ENCODE results near the gene CYREN. TPM values are rescaled to one million over a fixed set of nuclear protein-coding genes. Genes with fewer than 3 reads are reported as not detected.

Gene CYREN
- polyA plus RNA-seq, 2 of the 4 experiments (the other 2 are of a cell fraction), result 59.3 to 70.4 TPM

DNA sequence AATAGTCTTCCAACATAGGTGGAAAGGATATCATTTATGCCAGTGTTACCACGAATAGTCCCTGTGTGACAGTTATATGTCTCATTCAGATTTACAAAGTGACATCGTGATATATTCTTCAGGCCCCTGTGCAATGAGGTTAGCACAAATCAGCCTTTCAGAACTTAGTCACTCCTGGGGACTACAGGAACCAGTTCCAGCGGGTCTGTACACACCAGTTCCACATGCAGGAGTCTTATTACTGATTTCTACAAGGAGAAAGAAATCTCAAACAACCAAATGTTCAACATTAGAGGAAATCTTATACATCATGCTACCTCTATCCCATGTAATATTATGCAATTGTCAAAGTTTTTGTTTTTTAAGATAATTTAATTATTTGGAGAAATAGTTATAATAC, 45.2 kb upstream of the CYREN start:
- TF ChIP-seq MAZ (IDR thresholded peaks at IDR 0.05; ENCODE audit: borderline replicate concordance, low read depth, low read length) (no peak), USF2 (IDR thresholded peaks at IDR 0.05) (no peak), RARB (CRISPR knock-in tag; IDR thresholded peaks at IDR 0.05) (no peak), POLR2AphosphoS2 (conservative IDR thresholded peaks at IDR 0.05; ENCODE audit: low read length) (no peak), EHF (CRISPR knock-in tag; IDR thresholded peaks at IDR 0.05) (no peak), ELK1 (IDR thresholded peaks at IDR 0.05; ENCODE audit: low read depth, low read length) (no peak)
- ATAC-seq (no peak), FAIRE-seq (no peak), DNase-seq (ENCODE audit: low read depth in 1 of 2, low spot score in 1 of 2) (no peak)
- ChIA-PET POLR2A (no interaction called here), CTCF (no interaction called here)
- no peak overlapping the region for H3K4me2 ChIP-seq
- no peak overlapping the region for H3K4me3 ChIP-seq
- H3K9me3 ChIP-seq, result no peaks in the 10 kb centered on the region
- 66% methylated on average over 3 of the region's 3 CpGs for WGBS (ENCODE audit: missing lambda C conversion rate)
- H3K4me1 ChIP-seq, result peaks cover 17% of the 10 kb centered on the region
- no peak overlapping the region for H3K27ac ChIP-seq

DNA sequence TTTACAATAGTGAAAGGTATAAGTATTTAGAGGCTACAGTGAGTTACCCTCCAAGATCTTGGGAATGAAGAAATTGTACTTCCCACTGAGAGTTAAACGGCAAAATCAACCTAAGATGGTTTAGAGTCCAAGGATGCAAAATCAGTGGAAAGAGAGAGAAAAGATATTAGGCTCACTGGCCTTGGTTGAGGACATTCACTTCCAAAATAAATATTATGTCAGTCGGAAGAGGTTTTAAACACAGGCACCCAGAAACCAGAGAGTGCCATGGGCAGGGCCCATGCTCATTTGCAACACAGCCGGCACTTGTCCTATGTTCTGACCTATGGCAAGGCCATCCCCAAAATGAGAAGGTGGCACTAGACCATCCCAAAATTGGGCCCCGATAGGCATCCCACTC, 44.7 kb upstream of the CYREN start:
- H3K27ac ChIP-seq, result no peak overlapping the region
- H3K4me3 ChIP-seq, result no peak overlapping the region
- POLR2A ChIA-PET, result no interaction called here
- DNase-seq (ENCODE audit: low read depth in 1 of 2, low spot score in 1 of 2) (no peak), FAIRE-seq (no peak), ATAC-seq (no peak)
- TF ChIP-seq EHF (CRISPR knock-in tag; IDR thresholded peaks at IDR 0.05) (no peak), GATA3 (IDR thresholded peaks at IDR 0.05; ENCODE audit: borderline replicate concordance) (no peak), RCOR1 (IDR thresholded peaks at IDR 0.05; ENCODE audit: low read depth, low read length) (no peak), FOSL2 (IDR thresholded peaks at IDR 0.05) (no peak), FOSL2 (CRISPR knock-in tag; IDR thresholded peaks at IDR 0.05) (no peak), EHMT2 (IDR thresholded peaks at IDR 0.05; ENCODE audit: low read depth) (no peak), HMGXB4 (CRISPR knock-in tag; IDR thresholded peaks at IDR 0.05; ENCODE audit: borderline replicate concordance) (no peak), CBX8 (IDR thresholded peaks at IDR 0.05) (no peak), HOXB5 (CRISPR knock-in tag; IDR thresholded peaks at IDR 0.05) (no peak)
- TF ChIP-seq, protein P1, sequence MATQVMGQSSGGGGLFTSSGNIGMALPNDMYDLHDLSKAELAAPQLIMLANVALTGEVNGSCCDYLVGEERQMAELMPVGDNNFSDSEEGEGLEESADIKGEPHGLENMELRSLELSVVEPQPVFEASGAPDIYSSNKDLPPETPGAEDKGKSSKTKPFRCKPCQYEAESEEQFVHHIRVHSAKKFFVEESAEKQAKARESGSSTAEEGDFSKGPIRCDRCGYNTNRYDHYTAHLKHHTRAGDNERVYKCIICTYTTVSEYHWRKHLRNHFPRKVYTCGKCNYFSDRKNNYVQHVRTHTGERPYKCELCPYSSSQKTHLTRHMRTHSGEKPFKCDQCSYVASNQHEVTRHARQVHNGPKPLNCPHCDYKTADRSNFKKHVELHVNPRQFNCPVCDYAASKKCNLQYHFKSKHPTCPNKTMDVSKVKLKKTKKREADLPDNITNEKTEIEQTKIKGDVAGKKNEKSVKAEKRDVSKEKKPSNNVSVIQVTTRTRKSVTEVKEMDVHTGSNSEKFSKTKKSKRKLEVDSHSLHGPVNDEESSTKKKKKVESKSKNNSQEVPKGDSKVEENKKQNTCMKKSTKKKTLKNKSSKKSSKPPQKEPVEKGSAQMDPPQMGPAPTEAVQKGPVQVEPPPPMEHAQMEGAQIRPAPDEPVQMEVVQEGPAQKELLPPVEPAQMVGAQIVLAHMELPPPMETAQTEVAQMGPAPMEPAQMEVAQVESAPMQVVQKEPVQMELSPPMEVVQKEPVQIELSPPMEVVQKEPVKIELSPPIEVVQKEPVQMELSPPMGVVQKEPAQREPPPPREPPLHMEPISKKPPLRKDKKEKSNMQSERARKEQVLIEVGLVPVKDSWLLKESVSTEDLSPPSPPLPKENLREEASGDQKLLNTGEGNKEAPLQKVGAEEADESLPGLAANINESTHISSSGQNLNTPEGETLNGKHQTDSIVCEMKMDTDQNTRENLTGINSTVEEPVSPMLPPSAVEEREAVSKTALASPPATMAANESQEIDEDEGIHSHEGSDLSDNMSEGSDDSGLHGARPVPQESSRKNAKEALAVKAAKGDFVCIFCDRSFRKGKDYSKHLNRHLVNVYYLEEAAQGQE (IDR thresholded peaks at IDR 0.05), result no peak
- no peak overlapping the region for H3K4me2 ChIP-seq
- 85% methylated on average over 4 of the region's 4 CpGs for WGBS (ENCODE audit: missing lambda C conversion rate)
- CTCF ChIA-PET, result no interaction called here
- peaks cover 17% of the 10 kb centered on the region for H3K4me1 ChIP-seq
- H3K9me3 ChIP-seq, result no peaks in the 10 kb centered on the region

- ChIA-PET POLR2A (no interaction called here), CTCF (no interaction called here)
- DNase-seq (ENCODE audit: low read depth in 1 of 2, low spot score in 1 of 2) (no peak), ATAC-seq (no peak), FAIRE-seq (no peak)
- Histone ChIP-seq H3K4me1 (peaks cover 23% of the 10 kb centered on the region), H3K9me3 (no peaks in the 10 kb centered on the region), H3K27ac (no peak overlapping the region), H3K4me3 (no peak overlapping the region), H3K4me2 (no peak overlapping the region)
- 73% methylated on average over 2 of the region's 2 CpGs for WGBS (ENCODE audit: missing lambda C conversion rate)
- TF ChIP-seq JUNB (IDR thresholded peaks at IDR 0.05), result no peak
Observed at GRCh38 chr7:135213831-135214230, 43.3 kb upstream of the CYREN start.

Measured in A549 (cell line).